Duodenal mucosa (tissue), 2 donors: ENCODE results near the gene RNASE12.
A peak's percentile ranks its signal among the peaks of the same experiment; 100 is the strongest.

Source experiments
- H3K27ac ChIP-seq: one replicate; pipeline ENCODE4 v1.7.0; 2013; ENCODE audit warnings: low read depth, low read length
- H3K27me3 ChIP-seq, 2 donors: one replicate each; pipeline ENCODE4 v1.7.0; 2013; ENCODE audit warnings: low read length in 2 of 2, control low read depth in 1 of 2; ENCODE audit not compliant: insufficient read depth in 2 of 2, control insufficient read depth in 1 of 2
- H3K36me3 ChIP-seq, 2 donors: one replicate each; pipeline ENCODE4 v1.7.0; 2013; ENCODE audit warnings: low read length in 2 of 2, control low read depth in 1 of 2; ENCODE audit not compliant: insufficient read depth in 2 of 2, control insufficient read depth in 1 of 2
- H3K4me1 ChIP-seq, 2 donors: one replicate each; pipeline ENCODE4 v1.7.0; 2013; ENCODE audit warnings: low read length in 2 of 2, control low read depth in 1 of 2; ENCODE audit not compliant: insufficient read depth in 2 of 2, control insufficient read depth in 1 of 2
- H3K4me3 ChIP-seq, 2 donors: one replicate each; pipeline ENCODE4 v1.7.0; 2013; ENCODE audit warnings: low read length in 2 of 2, low read depth in 1 of 2
- H3K9ac ChIP-seq, 2 donors: one replicate each; pipeline ENCODE4 v1.7.0; 2013; ENCODE audit warnings: low read length in 2 of 2, low read depth in 1 of 2
- H3K9me3 ChIP-seq, 2 donors: one replicate each; pipeline ENCODE4 v1.7.0; 2013; ENCODE audit warnings: low read length in 2 of 2, control low read depth in 1 of 2; ENCODE audit not compliant: control insufficient read depth in 1 of 2

RNASE12 gene

DNA sequence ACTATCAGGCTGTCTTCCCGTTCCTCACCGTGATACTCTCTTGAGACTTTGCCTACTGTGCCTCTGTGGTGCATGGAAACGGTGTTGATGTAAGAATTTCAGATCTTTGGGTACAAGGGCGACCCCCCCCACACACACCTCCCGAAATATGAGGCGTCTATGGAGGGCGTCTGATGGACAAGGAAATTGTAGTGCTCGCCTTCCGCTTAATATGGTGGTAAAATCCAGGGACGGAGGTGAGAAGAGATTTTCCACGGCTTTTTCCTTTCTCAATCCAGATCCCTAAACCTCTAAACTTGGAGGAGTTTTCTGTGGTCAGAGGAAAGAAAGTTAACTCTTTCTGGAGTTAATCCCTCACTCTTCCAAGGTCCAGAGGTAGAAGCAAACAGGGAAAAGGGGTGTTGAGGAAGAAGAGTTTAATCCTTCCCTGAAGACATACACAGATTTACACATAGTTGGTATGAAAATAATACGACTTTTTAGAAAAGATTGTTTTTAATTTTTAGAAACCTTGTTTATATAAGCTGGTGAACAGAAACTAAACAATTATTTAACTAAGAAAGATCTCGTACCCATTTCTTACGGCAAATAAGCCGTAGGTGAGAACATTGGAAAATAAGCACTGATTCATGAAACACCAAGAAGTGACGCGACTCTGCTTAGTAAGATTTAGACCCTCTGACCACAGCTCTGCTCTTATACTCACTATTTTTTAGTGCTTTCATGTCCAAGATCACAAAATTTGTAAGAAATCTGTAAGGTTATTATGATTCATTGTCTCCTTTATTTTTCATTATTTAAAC lies 23.1 kb upstream of the RNASE12 start:
- Histone ChIP-seq H3K27ac (peak overlapping the region; percentile 27), H3K9ac (peak overlapping the region; percentile 60 to 68), H3K4me1 (peaks cover 31 to 33% of the 10 kb centered on the region in 2 donors), H3K36me3 (no peaks in the 10 kb centered on the region), H3K9me3 (no peaks in the 10 kb centered on the region), H3K27me3 (no peaks in the 10 kb centered on the region), H3K4me3 (peak overlapping the region; percentile 82 to 90)

DNA sequence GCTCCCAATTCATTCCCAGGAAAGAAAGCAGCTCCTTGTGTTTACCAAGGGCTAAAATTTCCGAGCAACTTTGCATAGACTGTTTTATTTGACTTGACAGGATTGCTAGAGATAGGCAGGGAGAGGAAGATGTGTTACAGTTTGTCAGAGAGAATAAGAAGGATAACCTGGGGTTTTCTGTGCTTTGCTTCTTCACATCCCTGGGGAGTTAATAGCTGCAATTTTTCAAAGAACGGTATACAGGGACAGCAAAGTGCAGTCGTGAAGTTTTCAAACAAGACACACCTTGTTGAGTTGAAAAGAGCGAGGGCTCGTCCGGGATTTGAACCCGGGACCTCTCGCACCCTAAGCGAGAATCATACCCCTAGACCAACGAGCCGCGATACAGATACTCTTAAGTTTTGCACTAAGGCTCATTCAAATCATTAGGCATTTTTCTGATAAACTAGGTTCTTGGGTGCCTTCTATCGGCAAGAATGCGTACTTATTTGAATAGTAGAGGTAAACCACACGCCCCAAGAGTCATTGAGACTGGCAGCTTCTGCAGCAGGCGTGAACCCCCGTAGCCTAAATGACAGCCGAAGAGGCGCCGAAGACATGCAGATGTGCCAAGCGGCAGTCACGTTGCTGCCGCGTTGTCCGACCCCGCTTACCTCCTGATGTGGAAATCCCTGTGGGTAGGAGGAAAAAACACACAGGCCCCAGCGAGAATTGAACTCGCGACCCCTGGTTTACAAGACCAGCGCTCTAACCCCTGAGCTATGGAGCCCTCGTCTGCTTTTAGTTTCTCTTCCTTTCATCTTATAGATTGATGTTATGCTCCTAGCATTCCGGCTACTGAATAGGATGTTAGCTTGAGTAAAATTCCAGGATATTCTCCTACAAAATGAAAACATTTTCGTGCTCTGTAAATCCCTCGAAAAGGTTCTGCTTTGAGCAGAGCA lies 22.2 kb upstream of the RNASE12 start:
- no peaks in the 10 kb centered on the region for H3K9me3 ChIP-seq
- H3K27ac ChIP-seq = peak overlapping the region; percentile 27
- H3K9ac ChIP-seq = peak overlapping the region; percentile 60 to 68
- H3K27me3 ChIP-seq = no peaks in the 10 kb centered on the region
- H3K4me3 ChIP-seq = peak overlapping the region; percentile 82 to 90
- H3K4me1 ChIP-seq = peaks cover 31 to 33% of the 10 kb centered on the region in 2 donors
- H3K36me3 ChIP-seq = no peaks in the 10 kb centered on the region

DNA sequence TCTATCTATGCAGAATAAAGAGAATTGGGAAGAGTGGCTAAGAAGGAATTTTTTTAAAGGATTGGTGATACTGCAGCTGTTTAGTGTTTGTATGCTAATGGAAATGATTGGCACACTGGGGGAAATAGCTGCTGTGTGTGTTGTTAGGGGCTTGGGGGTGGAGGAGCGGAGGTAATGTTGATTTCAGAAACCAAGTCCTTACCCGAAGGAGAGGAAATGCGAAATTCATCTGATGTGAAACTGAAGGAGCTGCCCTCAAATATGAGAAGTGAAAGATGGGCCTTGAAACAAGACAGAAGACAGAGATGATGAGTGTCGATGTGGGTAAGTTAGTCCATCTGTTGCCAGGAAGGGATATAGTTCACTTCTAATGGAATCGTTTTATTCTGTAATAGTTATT lies 21.2 kb upstream of the RNASE12 start:
- no peaks in the 10 kb centered on the region for H3K27me3 ChIP-seq

DNA sequence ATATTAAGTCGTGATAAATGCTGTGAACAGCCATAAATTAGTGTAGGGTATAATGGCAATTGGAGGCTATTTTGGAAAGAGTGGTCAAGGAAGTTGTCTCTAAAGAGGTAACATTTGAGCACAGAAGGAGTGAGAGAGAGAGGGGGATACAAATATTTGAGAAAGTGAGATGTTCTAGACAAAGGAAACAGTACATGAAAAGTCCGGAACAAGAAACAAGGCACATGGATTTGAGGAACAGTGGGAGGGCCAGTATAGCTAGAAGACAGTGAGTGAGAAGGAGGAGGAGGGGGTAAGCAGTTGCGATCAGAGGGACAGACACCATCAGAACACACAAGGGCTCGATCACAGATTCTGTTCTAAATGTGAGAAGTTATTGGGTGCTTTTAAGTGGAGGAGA lies 20.1 kb upstream of the RNASE12 start:
- H3K9ac ChIP-seq = no peak overlapping the region
- H3K27me3 ChIP-seq = no peaks in the 10 kb centered on the region
- no peak overlapping the region for H3K27ac ChIP-seq
- no peak overlapping the region for H3K4me3 ChIP-seq
- peaks cover 36 to 38% of the 10 kb centered on the region in 2 donors for H3K4me1 ChIP-seq
- H3K9me3 ChIP-seq = no peaks in the 10 kb centered on the region
- H3K36me3 ChIP-seq = no peaks in the 10 kb centered on the region

More for the DNA sequence above, 21.2 kb upstream of the RNASE12 start:
- Histone ChIP-seq H3K4me1 (peaks cover 31 to 33% of the 10 kb centered on the region in 2 donors), H3K9ac (no peak overlapping the region), H3K27ac (no peak overlapping the region), H3K36me3 (no peaks in the 10 kb centered on the region), H3K4me3 (no peak overlapping the region), H3K9me3 (no peaks in the 10 kb centered on the region)

DNA sequence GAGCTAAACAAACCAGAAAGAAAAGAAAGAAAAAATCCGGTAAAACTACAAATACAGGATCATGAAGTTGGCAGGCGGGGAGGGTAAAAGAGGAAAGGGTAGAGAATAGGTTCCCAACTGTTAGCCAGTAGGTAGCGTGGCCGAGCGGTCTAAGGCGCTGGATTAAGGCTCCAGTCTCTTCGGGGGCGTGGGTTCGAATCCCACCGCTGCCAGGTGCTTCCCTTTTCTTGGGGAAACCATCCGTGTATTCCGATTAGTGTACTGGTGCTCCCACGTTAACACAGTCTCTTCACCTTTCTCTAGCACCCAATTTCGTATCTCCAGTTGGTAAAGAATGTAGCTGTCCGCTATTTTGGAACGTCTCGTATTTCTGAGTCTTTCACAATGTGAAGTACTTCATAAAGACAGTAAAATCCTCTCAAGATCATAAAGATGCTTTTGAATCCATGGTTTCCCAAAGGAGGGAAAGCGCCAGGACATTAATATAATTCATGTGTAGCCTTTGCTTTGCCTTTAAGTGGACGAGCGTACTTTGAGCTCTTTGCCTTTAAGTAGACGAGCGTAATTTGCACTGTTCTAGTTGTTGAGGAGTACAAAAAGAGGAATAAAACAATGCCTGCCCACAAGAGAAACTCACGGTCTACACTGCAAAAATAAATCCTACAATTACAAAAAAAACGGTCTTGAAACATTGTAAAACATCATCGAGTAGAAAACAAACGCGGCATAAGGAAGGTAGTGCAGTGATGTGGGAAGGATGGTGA lies 19.0 kb upstream of the RNASE12 start:
- Histone ChIP-seq H3K9me3 (no peaks in the 10 kb centered on the region), H3K4me1 (peaks cover 36 to 39% of the 10 kb centered on the region in 2 donors), H3K9ac (peak overlapping the region; percentile 67 to 84), H3K4me3 (peak overlapping the region; percentile 91 to 98), H3K36me3 (no peaks in the 10 kb centered on the region), H3K27ac (no peak overlapping the region), H3K27me3 (no peaks in the 10 kb centered on the region)

DNA sequence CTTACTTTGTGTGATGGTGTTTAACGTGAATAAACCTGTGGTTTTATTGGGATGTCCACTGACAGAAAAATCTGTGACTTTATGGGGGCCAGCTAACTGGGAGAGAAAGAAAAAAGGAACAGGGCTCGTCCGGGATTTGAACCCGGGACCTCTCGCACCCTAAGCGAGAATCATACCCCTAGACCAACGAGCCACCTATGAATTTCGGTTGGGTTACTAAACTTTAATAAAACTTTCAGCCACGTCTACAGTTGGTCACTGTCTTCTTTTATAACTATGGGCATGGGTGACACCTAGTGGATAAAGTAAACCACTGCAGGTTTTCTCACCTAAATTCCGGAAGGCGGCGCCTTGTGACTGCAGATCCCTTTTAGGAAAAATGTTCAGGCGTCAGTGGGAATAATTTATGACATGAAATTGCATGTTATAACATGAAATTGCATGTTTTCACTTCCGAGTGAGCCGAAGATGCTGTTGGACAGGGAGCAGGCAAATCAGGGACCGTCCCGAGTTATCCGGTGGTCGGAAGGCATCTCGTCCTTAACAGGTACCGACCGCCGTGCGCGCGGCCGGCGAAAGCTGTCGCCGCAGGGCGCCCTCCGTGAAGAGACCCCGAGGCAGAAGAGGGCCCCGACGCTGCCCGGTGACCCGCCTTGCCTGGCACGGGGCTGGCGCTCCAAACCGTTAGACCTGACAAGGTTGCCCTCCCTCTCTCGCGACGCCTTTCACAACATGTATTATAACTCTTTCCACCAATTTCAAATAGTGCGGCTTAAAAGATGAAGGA lies 18.2 kb upstream of the RNASE12 start:
- no peak overlapping the region for H3K27ac ChIP-seq

DNA sequence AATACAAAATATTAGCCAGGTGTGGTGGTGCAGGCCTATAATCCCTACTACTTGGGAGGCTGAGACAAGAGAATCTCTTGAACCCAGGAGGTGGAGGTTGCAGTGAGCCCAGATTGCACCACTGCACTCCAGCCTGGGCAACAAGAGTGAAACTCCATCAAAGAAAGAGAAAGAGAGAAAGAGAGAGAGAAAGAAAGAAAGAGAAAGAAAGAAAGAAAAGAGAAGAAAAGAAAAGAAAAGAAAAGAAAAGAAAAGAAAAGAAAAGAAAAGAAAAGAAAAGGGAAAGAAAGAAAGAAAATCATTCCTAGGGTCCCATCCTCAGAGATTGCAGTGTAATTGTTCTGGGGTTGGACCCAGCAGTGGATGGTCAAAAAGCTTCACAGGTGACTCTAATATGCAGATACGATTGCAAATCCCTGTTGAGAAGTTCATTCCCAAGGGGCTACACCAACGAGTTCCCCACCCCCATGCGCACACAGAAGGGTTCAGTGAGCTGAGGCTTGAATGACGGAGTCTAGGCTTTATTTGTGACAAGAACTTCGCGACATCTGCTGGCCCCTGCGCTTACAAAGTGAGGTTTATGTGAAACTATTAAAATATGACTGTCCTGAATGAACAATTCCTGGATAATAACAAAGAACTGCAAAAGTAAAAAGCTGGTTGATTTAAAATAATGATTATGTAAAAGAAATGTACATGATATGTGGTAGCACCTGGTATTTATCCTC lies 17.4 kb upstream of the RNASE12 start:
- no peaks in the 10 kb centered on the region for H3K27me3 ChIP-seq
- no peak overlapping the region for H3K27ac ChIP-seq
- H3K9ac ChIP-seq = no peak overlapping the region

More for the DNA sequence above, 18.2 kb upstream of the RNASE12 start:
- peak overlapping the region; percentile 91 to 98 for H3K4me3 ChIP-seq
- no peaks in the 10 kb centered on the region for H3K36me3 ChIP-seq
- peaks cover 32 to 36% of the 10 kb centered on the region in 2 donors for H3K4me1 ChIP-seq
- no peaks in the 10 kb centered on the region for H3K9me3 ChIP-seq
- H3K9ac ChIP-seq = peak overlapping the region; percentile 67 to 84
- H3K27me3 ChIP-seq = no peaks in the 10 kb centered on the region

DNA sequence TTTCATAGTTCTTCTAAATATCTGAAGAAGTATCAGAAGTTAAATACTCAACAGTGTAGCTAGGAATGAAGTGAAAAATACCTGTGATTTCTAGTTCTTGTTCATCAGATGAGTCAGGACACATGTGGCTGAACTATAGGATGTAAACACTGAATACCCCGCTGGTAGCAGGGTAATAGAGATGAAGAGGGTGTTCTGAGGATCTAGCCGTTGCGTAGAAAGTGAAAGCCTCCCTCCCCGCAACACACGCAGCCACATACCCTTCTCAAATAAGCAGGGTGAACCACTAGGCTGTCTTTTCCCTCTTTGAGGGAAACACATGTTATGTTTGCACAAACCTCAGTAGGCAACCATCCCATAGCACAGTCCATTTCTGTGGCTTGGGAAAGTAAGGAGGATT lies 16.4 kb upstream of the RNASE12 start:
- Histone ChIP-seq H3K36me3 (no peaks in the 10 kb centered on the region), H3K9ac (no peak overlapping the region), H3K4me1 (peaks cover 20 to 24% of the 10 kb centered on the region in 2 donors), H3K4me3 (no peak overlapping the region), H3K27ac (no peak overlapping the region), H3K9me3 (no peaks in the 10 kb centered on the region), H3K27me3 (no peaks in the 10 kb centered on the region)

More for the DNA sequence above, 17.4 kb upstream of the RNASE12 start:
- Histone ChIP-seq H3K4me1 (peaks cover 25 to 29% of the 10 kb centered on the region in 2 donors), H3K4me3 (no peak overlapping the region), H3K36me3 (no peaks in the 10 kb centered on the region), H3K9me3 (no peaks in the 10 kb centered on the region)

DNA sequence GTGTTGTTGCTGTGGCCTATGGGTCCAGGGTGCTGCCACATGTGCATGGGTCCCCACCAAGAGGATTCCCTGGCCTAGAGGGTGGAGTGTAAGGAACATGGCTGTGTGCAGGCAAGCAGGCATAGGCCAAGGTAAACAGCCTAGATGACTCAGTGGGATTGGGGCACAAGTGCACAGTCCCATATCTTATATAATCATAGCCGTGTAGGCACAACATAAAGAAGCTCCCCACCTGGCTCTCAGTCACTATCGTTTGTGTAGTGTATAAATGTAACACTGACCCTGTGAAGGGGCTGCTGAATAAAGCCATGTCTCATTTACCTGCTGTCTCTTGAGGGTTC lies 15.7 kb upstream of the RNASE12 start:
- H3K36me3 ChIP-seq = no peaks in the 10 kb centered on the region
- no peaks in the 10 kb centered on the region for H3K27me3 ChIP-seq
- no peak overlapping the region for H3K27ac ChIP-seq
- no peak overlapping the region for H3K9ac ChIP-seq
- H3K4me3 ChIP-seq = no peak overlapping the region
- no peaks in the 10 kb centered on the region for H3K9me3 ChIP-seq
- peaks cover 16 to 24% of the 10 kb centered on the region in 2 donors for H3K4me1 ChIP-seq
